K562 (cell line): ENCODE data around the gene GRB2. TPM values are rescaled to one million over a fixed set of nuclear protein-coding genes. Genes with fewer than 3 reads are reported as not detected.

Experiments
- DNMT1 ChIP-seq: fragments of 450-650 bp; IDR thresholded peaks from 2 replicates; pipeline ENCODE4 v1.6.1; 2016; ENCODE audit warnings: antibody characterized with exemption, mild to moderate bottlenecking
- ELF2 ChIP-seq: fragments of 250-450 bp; sonication (Bioruptor Pico); IDR thresholded peaks from 2 replicates; pipeline ENCODE4 v1.5.0; 2021; ENCODE audit warnings: mild to moderate bottlenecking
- FOXP1 ChIP-seq: sonication (generic); formaldehyde crosslinking; IDR thresholded peaks from 2 replicates; pipeline ENCODE4 v1.8.0; 2022; ENCODE audit warnings: mild to moderate bottlenecking, missing genetic modification reagents
- MED1 ChIP-seq: sonication (generic); formaldehyde crosslinking; IDR thresholded peaks from 2 replicates; pipeline ENCODE4 v1.8.1; 2023; ENCODE audit warnings: missing genetic modification reagents, borderline replicate concordance
- NR2C1 ChIP-seq, 2 experiments: fragments of 450-650 bp; IDR thresholded peaks; 2 replicates each; pipeline ENCODE4 v1.6.1; 2017; ENCODE audit warnings: mild to moderate bottlenecking in 2 of 2, antibody characterized with exemption in 1 of 2, inconsistent platforms in 1 of 2, missing compliant biosample characterization in 1 of 2, missing genetic modification characterization in 1 of 2
- ZFP36 ChIP-seq: fragments of 150-350 bp; IDR thresholded peaks from 2 replicates; pipeline ENCODE4 v1.6.1; 2018; ENCODE audit warnings: low read length, low read depth; ENCODE audit not compliant: partially characterized antibody
- polyA plus RNA-seq, 8 experiments: library from polyadenylated mRNA; depleted of rRNA in 4 of 8; stranded (reverse) in 5 of 8; unstranded in 3 of 8; fragments of >200 nt; fragmentation: Nextera tagmentation in 2 of 8; fragmentation: Illumina TruSeq in 1 of 8; extraction: Ambion mirVana in 2 of 8; extraction: Trizol in 1 of 8; gene quantifications; 2 replicates each; pipeline versions ENCODE4 v1.2.1 to v1.2.3, GENCODE V29; 2011 to 2014; ENCODE audit warnings: inconsistent platforms in 1 of 8, missing spikeins in 1 of 8
- total RNA-seq, 7 experiments: library from RNA; depleted of rRNA in 6 of 7; stranded (reverse); fragments of >200 nt in 6 of 7; fragmentation: Illumina TruSeq in 2 of 7; extraction: Trizol in 2 of 7; gene quantifications; 2 replicates each; pipeline versions ENCODE4 v1.2.1 to v1.2.3, GENCODE V29; 2011 to 2021; ENCODE audit warnings: low replicate concordance in 1 of 7
- TF ChIP-seq, protein P1 (sequence below): fragments of 250-450 bp; sonication (Bioruptor Pico); IDR thresholded peaks from 2 replicates; pipeline ENCODE4 v1.8.0; 2022; ENCODE audit warnings: moderate library complexity, mild to moderate bottlenecking, inconsistent platforms

Gene GRB2
- total and polyA plus RNA-seq, 9 of the 15 experiments (the other 6 are each of a cell fraction or from before 2014, with no cell fraction given), result 57.2 to 136 (median 84.8) TPM

DNA sequence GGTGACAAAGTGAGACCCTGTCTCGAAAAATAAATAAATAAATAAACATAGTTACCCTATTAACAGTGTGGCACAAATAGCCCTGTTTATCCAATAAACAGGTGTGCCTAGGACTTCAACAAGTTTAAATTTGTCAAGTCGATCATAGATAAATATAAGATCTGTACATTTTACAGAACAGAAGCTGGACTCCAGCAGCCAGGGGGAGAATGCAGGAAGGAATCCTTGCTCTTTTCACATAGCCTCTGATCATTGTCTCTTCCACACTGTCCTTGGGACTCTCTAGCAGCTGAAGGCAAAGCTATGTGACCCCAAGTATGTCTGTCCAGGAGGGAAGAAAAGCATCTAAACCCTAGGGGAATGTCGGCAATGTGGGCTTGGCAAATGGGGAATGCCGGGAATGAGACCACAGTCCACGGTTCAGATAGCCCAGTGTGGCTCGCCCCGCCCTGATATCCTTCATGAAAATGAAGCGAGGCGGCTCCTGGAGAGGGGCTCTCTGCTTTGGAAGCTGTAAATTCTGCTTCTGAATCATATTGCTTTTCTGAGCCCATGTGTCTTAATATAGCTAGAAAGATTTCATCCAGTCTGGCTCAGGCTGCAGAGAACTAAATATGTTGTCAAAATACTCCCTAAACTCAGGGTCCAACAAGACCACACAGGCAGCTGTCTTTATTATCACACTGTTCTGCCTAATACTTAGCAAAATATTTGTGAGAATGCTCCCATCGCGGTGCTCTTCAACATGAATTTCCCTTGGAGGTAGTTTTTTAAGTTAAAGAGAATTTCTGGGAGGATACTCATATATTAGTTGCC is 24.9 kb upstream of the GRB2 start (continued):
- TF ChIP-seq, protein P1, sequence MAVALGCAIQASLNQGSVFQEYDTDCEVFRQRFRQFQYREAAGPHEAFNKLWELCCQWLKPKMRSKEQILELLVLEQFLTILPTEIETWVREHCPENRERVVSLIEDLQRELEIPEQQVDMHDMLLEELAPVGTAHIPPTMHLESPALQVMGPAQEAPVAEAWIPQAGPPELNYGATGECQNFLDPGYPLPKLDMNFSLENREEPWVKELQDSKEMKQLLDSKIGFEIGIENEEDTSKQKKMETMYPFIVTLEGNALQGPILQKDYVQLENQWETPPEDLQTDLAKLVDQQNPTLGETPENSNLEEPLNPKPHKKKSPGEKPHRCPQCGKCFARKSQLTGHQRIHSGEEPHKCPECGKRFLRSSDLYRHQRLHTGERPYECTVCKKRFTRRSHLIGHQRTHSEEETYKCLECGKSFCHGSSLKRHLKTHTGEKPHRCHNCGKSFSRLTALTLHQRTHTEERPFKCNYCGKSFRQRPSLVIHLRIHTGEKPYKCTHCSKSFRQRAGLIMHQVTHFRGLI, result no peak
- TF ChIP-seq ZFP36 (no peak), NR2C1 (IDR thresholded peaks at IDR 0.05) (no peak), NR2C1 (tag; IDR thresholded peaks at IDR 0.05) (no peak), MED1 (CRISPR knock-in tag) (no peak), ELF2 (CRISPR knock-in tag) (no peak), FOXP1 (CRISPR knock-in tag) (no peak), DNMT1 (no peak)
- TF ChIP-seq, all 486 proteins: peak for 0
